CD4-positive, alpha-beta T cell treated with Interleukin-4 for 4 hours (primary cell): ENCODE results near the gene COQ3.

ENCODE experiments used
- DNase-seq: peaks from one replicate; pipeline ENCODE4 v3.0.0-alpha.2; 2020

Gene COQ3

GRCh38 chr6:99330159-99330558 is 63.8 kb downstream of the COQ3 start:
- DNase-seq: peak; percentile 70

- no peak for DNase-seq
Measured at GRCh38 chr6:99324996-99325395, 69.0 kb downstream of the COQ3 start.
